NCI-H446 treated with DMSO at 0.1 percent for 48 hours (cell line): ENCODE measurements around the gene LMF1.
"Not testable (repeated sequence)": the region's sequence is repeated elsewhere in the genome, so short reads cannot be mapped to it uniquely, and the experiment has no call there.

Experiments used
- DNase-seq: peaks from one replicate; lab custom pipeline; 2025; lab: John Stamatoyannopoulos, UW

The LMF1 gene

GRCh38 chr16:847151-847550, 123.6 kb downstream of the LMF1 start:
- no peak for DNase-seq

GRCh38 chr16:845351-845745, 125.4 kb downstream of the LMF1 start:
- no peak for DNase-seq

GRCh38 chr16:844638-845350, 126.0 kb downstream of the LMF1 start:
- DNase-seq = no peak

GRCh38 chr16:843771-844170, 127.0 kb downstream of the LMF1 start:
- DNase-seq = no peak

- DNase-seq = no peak
Measured at GRCh38 chr16:842711-843560, 127.8 kb downstream of the LMF1 start.

- no peak for DNase-seq
Measured at GRCh38 chr16:842061-842476, 128.7 kb downstream of the LMF1 start.

GRCh38 chr16:841455-842060, 129.2 kb downstream of the LMF1 start:
- DNase-seq = no peak

GRCh38 chr16:840561-841454, 130.0 kb downstream of the LMF1 start:
- DNase-seq = no peak

GRCh38 chr16:839643-840408, 131.0 kb downstream of the LMF1 start:
- no peak for DNase-seq

- DNase-seq = no peak
Measured at GRCh38 chr16:838741-839140, 132.0 kb downstream of the LMF1 start.

GRCh38 chr16:836822-837221, 134.0 kb downstream of the LMF1 start:
- not testable (repeated sequence) for DNase-seq

- DNase-seq = no peak
Measured at GRCh38 chr16:836221-836620, 134.6 kb downstream of the LMF1 start.

- DNase-seq = no peak
Measured at GRCh38 chr16:835373-835772, 135.4 kb downstream of the LMF1 start.

- no peak for DNase-seq
Measured at GRCh38 chr16:833411-833810, 137.4 kb downstream of the LMF1 start.

- DNase-seq = no peak
Measured at GRCh38 chr16:832652-833336, 138.0 kb downstream of the LMF1 start.

- DNase-seq = no peak
Measured at GRCh38 chr16:831571-832413, 139.0 kb downstream of the LMF1 start.

GRCh38 chr16:830871-831570, 139.8 kb downstream of the LMF1 start:
- no peak for DNase-seq

GRCh38 chr16:830107-830870, 140.5 kb downstream of the LMF1 start:
- no peak for DNase-seq
